NCI-H1048 (cell line): Measurements from ENCODE around the gene PGAP3.
"Not testable (repeated sequence)": the region's sequence is repeated elsewhere in the genome, so short reads cannot be mapped to it uniquely, and the experiment has no call there.

Source experiments
- DNase-seq: peaks from one replicate; lab custom pipeline; 2025; lab: John Stamatoyannopoulos, UW

Gene PGAP3

GRCh38 chr17:39715375-39716072 lies 27.7 kb upstream of the PGAP3 start:
- no peak for DNase-seq

DNA sequence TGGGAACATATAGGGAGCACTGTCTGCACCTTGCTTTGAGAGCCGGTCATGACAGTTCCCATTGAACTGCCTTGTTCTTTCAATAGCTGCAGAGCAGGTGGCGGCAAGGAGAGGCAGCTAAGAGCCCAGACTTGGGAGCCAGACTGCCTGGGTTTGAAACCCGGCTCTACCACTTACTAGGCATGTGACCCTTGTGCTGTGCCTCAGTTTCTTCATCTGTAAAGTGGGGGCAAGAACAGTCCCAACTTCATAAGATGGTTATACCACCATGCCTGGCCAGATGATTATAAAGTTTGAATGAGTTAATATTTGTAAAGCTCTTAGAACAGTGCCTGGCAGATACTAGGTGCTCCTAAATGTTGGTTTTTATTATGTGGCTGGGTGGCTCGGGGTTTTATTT lies 26.4 kb upstream of the PGAP3 start:
- DNase-seq: no peak

- no peak for DNase-seq
These were observed 24.0 kb upstream of the PGAP3 start for GRCh38 chr17:39711851-39712250.

GRCh38 chr17:39711071-39711470 lies 23.2 kb upstream of the PGAP3 start:
- DNase-seq: not testable (repeated sequence)

- no peak for DNase-seq
These were observed 22.4 kb upstream of the PGAP3 start for GRCh38 chr17:39709998-39710964.

DNA sequence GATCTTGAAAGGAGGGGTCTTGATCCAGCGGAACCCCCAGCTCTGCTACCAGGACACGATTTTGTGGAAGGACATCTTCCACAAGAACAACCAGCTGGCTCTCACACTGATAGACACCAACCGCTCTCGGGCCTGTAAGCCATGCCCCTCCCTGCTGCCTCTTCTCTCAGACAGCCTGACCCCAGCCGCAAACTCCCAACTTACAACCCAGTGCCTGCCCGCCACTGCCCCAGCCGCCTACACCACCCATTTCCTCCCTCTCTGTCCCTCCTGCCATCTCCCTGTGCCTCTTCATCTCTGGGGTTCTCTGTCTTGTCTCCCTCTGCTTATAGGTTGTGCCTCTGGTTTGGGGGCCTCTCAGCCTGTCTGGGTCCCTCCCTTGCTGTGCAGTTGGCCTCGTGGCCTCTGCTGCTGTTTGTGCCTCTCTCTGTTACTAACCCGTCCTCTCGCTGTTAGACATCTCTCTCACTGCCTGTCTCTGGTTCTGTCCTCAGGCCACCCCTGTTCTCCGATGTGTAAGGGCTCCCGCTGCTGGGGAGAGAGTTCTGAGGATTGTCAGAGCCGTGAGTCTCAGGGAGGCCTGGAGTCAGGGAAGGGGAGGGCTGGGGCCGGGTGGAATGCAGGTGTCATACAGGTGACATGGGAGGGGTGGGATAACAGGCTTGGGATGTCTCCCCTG lies 21.6 kb upstream of the PGAP3 start:
- DNase-seq: no peak

- no peak for DNase-seq
These were observed 19.1 kb upstream of the PGAP3 start for GRCh38 chr17:39706921-39707337.

DNA sequence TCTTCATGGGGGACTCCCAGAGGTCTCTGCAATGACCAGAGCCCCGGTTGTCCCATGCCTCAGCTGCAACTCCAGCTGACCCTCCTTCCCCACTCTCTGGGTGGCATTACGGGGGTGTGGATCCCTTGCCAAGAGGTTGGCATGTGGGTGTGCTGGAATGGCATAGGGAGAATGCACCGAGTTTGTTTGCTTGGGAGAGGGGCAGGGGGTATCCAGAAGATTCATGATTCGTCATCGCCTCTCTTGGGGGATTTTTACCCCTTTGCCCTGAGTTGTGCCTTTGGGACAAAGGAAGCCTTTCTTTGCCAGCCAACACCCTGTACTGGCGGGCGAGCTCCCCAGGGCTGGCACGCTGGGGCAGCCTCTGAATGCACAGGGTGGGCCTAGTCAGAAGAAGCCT lies 18.5 kb upstream of the PGAP3 start:
- no peak for DNase-seq

- no peak for DNase-seq
These were observed 18.0 kb upstream of the PGAP3 start for GRCh38 chr17:39705786-39706348.

DNA sequence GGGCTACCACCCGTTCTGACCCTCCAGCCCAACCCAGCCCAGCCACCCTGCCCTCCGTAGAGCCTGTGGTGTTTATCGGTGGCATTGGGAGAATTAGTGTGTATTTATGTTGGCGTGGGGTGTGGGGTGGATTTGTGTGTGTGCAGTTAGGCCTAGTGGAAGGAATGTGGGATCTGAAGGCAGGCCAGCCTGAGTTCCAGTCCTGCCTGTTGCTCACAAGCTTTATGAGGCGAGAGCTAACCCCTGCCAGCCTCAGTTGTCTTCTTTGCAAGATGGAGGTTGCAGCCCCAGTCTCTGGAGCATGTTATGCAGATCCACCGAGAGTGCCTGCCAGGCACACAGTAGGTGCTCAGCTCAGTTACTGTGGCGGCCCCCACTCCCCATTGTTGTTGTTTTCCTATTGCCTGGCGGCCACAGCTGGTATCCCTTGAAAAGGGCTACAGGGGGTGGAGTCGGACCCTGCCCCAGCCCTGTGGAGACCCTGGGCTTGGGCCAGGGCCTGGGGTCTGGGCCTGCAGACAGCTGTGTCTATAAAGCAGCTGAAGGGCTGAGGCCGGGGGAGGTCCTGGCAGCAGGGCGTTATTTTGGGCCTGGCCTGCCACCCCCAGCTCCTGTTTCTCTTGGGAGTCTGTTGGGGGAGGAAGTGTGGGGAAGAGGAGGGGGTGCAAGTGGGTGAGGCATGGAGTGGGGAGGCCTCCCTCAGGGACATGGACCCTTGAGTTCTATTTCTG lies 17.1 kb upstream of the PGAP3 start:
- DNase-seq: no peak

DNA sequence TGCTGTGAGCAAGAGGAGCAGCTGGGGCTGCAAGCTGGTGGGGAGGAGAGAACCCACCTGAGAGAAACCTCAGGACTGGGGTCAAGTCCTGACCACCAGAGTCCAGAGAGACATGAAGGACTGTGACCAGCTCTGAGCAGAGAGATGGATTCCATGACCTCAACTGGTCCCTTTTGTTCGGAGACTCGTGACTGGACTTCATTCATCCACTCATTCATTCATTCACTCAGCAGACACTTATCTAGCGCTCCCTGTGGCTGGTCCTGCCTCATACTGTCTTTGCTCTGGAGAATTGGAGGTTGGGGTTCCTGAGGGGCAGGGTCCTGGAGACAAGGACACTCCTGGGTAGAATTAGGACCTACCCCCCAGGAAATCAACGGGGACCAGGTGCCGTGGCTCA lies 16.1 kb upstream of the PGAP3 start:
- DNase-seq: no peak

DNA sequence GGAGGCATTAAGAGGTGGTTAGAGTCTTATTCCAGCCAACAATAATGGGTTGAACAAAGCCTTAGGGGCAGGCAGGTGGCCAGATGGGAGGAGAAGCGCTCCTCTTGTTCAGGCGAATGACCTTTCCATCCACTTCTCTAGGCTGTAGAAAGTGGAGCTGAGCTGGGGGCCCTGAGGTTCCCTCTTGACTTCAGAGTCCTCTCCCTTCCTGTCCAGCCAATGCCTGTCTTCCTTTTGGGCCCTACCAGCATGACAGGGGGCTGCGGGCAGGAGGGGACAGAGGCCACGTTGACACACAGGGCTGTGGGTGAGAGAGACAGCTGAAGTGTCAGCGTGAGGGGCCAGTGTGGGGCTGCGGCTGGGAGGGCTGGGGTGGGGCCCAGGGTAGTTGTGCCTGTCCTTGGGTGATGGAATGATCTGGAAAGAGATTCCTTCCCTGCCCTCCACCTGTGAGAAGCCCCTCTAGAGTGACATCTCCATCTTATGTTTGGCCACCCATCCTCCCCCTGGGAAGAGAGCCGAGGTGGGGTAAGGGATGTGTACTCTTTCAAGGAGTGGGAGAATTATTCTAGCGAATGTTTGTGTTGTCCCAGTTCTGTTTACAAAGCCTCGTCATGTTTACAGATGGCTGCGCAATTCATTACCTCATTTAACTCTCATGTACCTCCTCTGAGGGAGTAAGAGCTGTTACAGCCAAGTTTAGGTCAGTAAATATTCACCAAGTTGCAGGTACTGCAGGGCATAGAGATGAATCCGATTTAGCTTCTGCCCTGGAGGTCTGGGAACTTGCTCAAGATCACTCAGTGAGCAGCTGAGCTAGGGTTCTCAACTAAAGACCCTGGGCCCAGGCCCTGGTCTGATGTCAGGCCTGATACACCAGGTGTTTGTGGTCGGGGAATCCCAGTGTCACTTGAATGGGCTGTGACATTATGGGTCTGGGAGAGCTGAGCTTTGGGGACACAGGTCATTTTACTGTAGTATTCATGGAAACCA lies 15.3 kb upstream of the PGAP3 start:
- DNase-seq: no peak

DNA sequence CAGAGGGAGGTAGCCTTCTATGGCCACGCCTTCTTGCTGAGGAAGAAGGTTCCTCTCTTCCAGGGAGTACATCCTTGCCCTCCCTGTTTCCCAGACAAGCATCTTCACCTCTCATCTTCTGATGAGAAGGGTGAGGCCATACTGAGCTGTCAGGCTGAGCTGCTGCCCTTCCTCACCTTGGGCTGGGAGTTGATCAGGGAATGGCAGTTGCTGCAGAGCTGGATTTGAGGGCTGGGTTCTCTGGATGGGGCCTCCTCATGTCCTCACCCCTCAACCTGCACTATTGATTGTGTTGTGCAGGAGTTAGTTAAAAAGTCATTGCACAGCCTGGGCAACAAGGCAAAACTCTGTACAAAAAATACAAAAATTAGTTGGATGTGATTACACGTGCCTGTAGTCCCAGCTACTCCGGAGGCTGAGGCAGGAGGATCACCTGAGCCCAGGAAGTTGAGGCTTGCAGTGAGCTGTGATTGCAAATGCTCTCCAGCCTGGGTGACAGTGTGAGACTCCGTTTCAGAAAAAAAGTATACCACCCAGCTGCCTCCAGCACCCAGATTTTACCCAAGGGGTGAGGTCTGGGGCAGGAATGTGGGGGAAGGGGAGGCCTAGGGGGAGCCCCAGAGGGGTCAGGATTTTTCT lies 14.0 kb upstream of the PGAP3 start:
- DNase-seq: no peak

- DNase-seq: no peak
These were observed 13.3 kb upstream of the PGAP3 start for GRCh38 chr17:39701012-39701783.

- DNase-seq: no peak
These were observed 12.5 kb upstream of the PGAP3 start for GRCh38 chr17:39700148-39700987.

GRCh38 chr17:39699818-39700147 lies 11.9 kb upstream of the PGAP3 start, which contains the start of gene ERBB2:
Gene ERBB2, plus strand, starts transcription at chr17:39700064. Its CDS starts 175 bp downstream, at chr17:39700239.
- DNase-seq: no peak

- not testable (repeated sequence) for DNase-seq
These were observed 11.4 kb upstream of the PGAP3 start for GRCh38 chr17:39699157-39699817.

- DNase-seq: no peak
These were observed 10.1 kb upstream of the PGAP3 start for GRCh38 chr17:39697961-39698360.
